SU-DHL-6 (cell line): Measurements from ENCODE around the gene GP9.

Source experiments
- H2AFZ ChIP-seq: fragments of 200-600 bp; sonication (generic); 2 replicates; pipeline ENCODE4 v1.6.1; 2014; ENCODE audit warnings: low read depth, mild to moderate bottlenecking, moderate library complexity, mixed read lengths, antibody characterized with exemption, low read length; ENCODE audit not compliant: severe bottlenecking
- H3F3A ChIP-seq: fragments of 200-600 bp; shearing (Covaris generic); 2 replicates; pipeline ENCODE4 v1.6.0; 2016; ENCODE audit warnings: antibody characterized with exemption, mild to moderate bottlenecking; ENCODE audit not compliant: insufficient read depth
- H3K27ac ChIP-seq: fragments of 200-600 bp; sonication (generic); 2 replicates; pipeline ENCODE4 v1.5.1; 2016; ENCODE audit warnings: low read depth, mild to moderate bottlenecking, low read length, moderate library complexity, mixed read lengths
- H3K27me3 ChIP-seq: fragments of 200-600 bp; sonication (generic), shearing (Covaris generic); 2 replicates; pipeline ENCODE4 v1.6.0; 2014; ENCODE audit warnings: mild to moderate bottlenecking, low read length
- H3K36me3 ChIP-seq: fragments of 200-600 bp; sonication (generic); 2 replicates; pipeline ENCODE4 v1.6.1; 2014; ENCODE audit warnings: mild to moderate bottlenecking, low read length, mixed read lengths
- H3K4me2 ChIP-seq: fragments of 300-600, 200-600 bp; shearing (Covaris generic), sonication (generic); 2 replicates; pipeline ENCODE4 v1.6.0; 2014; ENCODE audit warnings: low read length, low read depth, mild to moderate bottlenecking; ENCODE audit not compliant: poor library complexity, severe bottlenecking
- H3K4me3 ChIP-seq: fragments of 200-600 bp; sonication (generic); 2 replicates; pipeline ENCODE4 v1.5.1; 2014; ENCODE audit warnings: antibody characterized with exemption, low read length, mild to moderate bottlenecking, mixed read lengths; ENCODE audit not compliant: insufficient read depth, poor library complexity, severe bottlenecking
- H3K79me2 ChIP-seq: fragments of 200-600 bp; sonication (generic); 2 replicates; pipeline ENCODE4 v1.6.1; 2014; ENCODE audit warnings: mild to moderate bottlenecking, low read length, moderate library complexity; ENCODE audit not compliant: insufficient read depth
- H3K9ac ChIP-seq: fragments of 200-600 bp; sonication (generic); 2 replicates; pipeline ENCODE4 v1.7.0; 2014; ENCODE audit warnings: mild to moderate bottlenecking, low read length
- H3K9me2 ChIP-seq: fragments of 200-600 bp; sonication (generic); replicated peaks from 2 replicates; pipeline ENCODE4 v1.6.1; 2014; ENCODE audit warnings: low read length; ENCODE audit not compliant: insufficient read depth
- H3K9me3 ChIP-seq: fragments of 200-600 bp; sonication (generic); 2 replicates; pipeline ENCODE4 v1.6.1; 2014; ENCODE audit warnings: low read length, mixed read lengths; ENCODE audit not compliant: insufficient read depth
- H4K20me1 ChIP-seq: fragments of 200-600 bp; sonication (generic); 2 replicates; pipeline ENCODE4 v1.6.1; 2014; ENCODE audit warnings: low read depth, mild to moderate bottlenecking, antibody characterized with exemption, low read length, moderate library complexity, mixed read lengths
- EZH2phosphoT487 ChIP-seq: fragments of 200-600 bp; sonication (generic), shearing (Covaris generic); conservative IDR thresholded peaks from 2 replicates; pipeline ENCODE4 v1.6.1; 2018; ENCODE audit warnings: mild to moderate bottlenecking, antibody characterized with exemption, low read length, moderate library complexity, mixed read lengths
- TF ChIP-seq, protein P1 (sequence below): fragments of 200-600 bp; sonication (generic); IDR thresholded peaks from one replicate; pipeline ENCODE4 v1.5.1; 2017; ENCODE audit warnings: antibody characterized with exemption, mild to moderate bottlenecking, low read length, moderate library complexity; ENCODE audit not compliant: insufficient read depth, poor library complexity, severe bottlenecking

The GP9 gene

DNA sequence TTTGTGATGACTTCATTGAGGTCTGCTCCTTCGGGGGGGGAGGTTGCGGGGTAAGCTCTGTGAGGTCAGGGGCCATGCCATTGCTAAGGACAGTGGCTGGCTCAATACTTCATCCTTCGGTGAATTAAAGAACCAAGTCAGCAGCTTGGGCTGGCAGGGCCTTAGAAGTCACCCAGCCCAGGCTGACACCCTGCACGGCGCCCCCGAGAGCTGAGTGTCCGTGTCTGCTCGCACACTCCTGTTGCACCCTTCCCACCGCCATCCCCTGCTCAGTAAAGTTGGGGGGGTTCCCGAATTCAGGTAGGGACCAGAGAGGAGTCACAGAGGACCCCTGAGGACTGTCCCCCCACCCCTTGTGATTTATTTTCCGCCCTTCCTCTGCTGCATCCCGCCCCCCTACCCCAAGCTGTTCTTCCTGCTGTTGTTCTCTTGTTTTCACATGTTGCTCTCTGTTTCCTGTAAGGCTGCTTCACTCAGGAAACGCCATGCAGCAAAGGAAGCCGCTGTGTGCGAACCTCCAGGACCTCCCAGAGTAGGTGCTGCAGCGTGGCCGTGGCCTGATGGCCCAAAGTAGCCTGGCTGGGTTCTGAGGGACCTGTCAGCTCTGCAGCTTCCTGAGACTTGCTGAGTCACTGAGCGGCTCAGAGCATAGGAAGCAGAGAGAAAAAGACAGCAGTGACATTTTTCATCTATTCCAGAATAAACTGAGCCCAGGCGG, 45.0 kb upstream of the GP9 start:
- TF ChIP-seq, protein P1, sequence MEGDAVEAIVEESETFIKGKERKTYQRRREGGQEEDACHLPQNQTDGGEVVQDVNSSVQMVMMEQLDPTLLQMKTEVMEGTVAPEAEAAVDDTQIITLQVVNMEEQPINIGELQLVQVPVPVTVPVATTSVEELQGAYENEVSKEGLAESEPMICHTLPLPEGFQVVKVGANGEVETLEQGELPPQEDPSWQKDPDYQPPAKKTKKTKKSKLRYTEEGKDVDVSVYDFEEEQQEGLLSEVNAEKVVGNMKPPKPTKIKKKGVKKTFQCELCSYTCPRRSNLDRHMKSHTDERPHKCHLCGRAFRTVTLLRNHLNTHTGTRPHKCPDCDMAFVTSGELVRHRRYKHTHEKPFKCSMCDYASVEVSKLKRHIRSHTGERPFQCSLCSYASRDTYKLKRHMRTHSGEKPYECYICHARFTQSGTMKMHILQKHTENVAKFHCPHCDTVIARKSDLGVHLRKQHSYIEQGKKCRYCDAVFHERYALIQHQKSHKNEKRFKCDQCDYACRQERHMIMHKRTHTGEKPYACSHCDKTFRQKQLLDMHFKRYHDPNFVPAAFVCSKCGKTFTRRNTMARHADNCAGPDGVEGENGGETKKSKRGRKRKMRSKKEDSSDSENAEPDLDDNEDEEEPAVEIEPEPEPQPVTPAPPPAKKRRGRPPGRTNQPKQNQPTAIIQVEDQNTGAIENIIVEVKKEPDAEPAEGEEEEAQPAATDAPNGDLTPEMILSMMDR = no peak
- TF ChIP-seq EZH2phosphoT487 = no peak
- Histone ChIP-seq H3K9ac (no peak overlapping the region), H3K79me2 (no peaks in the 10 kb centered on the region), H3K9me2 (no peaks in the 10 kb centered on the region), H3K9me3 (no peaks in the 10 kb centered on the region), H3K4me3 (no peak overlapping the region), H2AFZ (no peak overlapping the region), H3K36me3 (no peaks in the 10 kb centered on the region), H3K27ac (no peak overlapping the region), H4K20me1 (no peaks in the 10 kb centered on the region), H3K4me2 (no peak overlapping the region), H3K27me3 (no peaks in the 10 kb centered on the region), H3F3A (no peaks in the 10 kb centered on the region)

DNA sequence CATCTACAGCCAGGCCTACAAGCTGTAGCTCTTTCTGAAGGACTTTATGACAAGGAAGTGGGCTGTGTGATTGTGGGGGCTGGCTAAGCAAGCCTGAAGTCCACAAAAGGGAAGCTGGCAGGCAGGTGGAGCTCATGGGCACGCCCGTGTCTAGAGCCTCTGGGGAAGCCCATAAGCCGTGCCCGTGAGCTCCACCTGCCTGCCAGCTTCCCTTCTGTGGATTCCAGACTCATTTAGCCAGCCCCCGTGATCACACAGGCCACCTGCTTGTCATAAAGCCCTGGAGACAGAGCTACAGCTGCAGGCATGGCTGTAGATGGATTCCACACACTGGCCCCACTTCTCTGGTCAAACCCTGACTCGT, 44.2 kb upstream of the GP9 start:
- H3K27ac ChIP-seq = no peak overlapping the region
- no peaks in the 10 kb centered on the region for H3K36me3 ChIP-seq
- no peak overlapping the region for H3K4me2 ChIP-seq
- no peaks in the 10 kb centered on the region for H3K9me3 ChIP-seq
- H3K79me2 ChIP-seq = no peaks in the 10 kb centered on the region
- peak overlapping the region; percentile 15 for H2AFZ ChIP-seq
- H4K20me1 ChIP-seq = no peaks in the 10 kb centered on the region
- no peak overlapping the region for H3K4me3 ChIP-seq
- H3K9ac ChIP-seq = no peak overlapping the region; the same call in 1 of the 2 replicates
- no peaks in the 10 kb centered on the region for H3K9me2 ChIP-seq
- no peak for TF ChIP-seq EZH2phosphoT487
- TF ChIP-seq, protein P1 = peak; percentile 17
- no peaks in the 10 kb centered on the region for H3K27me3 ChIP-seq
- no peaks in the 10 kb centered on the region for H3F3A ChIP-seq

DNA sequence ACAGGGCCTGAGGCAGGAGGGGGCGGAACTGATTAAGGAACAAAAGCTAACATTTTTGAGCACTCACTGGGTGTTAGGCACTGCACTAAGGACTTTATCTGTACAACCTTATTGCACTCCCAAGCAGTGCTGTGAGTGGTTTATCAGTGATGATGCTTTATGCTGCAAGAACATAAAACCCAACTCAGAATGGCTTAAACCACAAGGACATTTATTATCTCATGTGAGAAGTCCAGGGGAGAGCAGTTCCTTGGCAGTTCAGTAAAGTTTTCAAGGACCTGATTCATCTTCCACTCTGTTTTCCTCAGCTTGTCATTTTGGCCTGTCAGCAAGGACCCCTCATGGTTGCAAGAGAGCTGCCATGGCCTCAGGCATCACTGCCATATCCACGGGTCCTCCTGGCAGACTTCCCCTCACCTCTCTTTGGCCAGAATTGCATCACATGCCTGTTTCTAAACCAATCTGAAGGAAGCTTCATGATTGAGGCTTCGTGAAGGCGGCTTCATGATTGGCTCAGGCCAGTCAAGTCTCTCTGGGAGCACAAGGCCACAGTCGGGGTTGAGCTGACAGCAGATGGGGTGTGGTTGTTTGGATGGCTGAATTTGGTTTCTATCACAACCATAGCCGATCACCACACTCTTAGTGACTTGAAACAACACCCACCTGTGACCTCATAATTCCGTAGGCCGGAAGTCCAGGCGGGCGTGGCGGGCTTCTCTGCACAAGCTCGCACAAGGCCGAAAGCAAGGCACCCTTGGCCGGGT, 43.7 kb upstream of the GP9 start:
- Histone ChIP-seq H3K27me3 (no peaks in the 10 kb centered on the region), H3K4me3 (no peak overlapping the region), H3K79me2 (no peaks in the 10 kb centered on the region), H3K36me3 (no peaks in the 10 kb centered on the region), H4K20me1 (no peaks in the 10 kb centered on the region), H3F3A (no peaks in the 10 kb centered on the region), H3K9me2 (no peaks in the 10 kb centered on the region), H3K9me3 (no peaks in the 10 kb centered on the region), H3K4me2 (no peak overlapping the region), H3K9ac (no peak overlapping the region), H2AFZ (no peak overlapping the region), H3K27ac (no peak overlapping the region)
- TF ChIP-seq, protein P1 = peak; percentile 3
- no peak for TF ChIP-seq EZH2phosphoT487
